HEK293T (cell line): Measurements from ENCODE around the gene DYNC2LI1.

Source experiments
- BHLHE40 ChIP-seq: fragments of 450-650 bp; IDR thresholded peaks from 2 replicates; pipeline ENCODE4 v1.6.1; 2016; ENCODE audit warnings: mild to moderate bottlenecking, moderate library complexity, borderline replicate concordance
- CTBP1 ChIP-seq: fragments of 450-650 bp; IDR thresholded peaks from 2 replicates; pipeline ENCODE4 v1.6.1; 2016; ENCODE audit warnings: borderline replicate concordance
- FOXA1 ChIP-seq: fragments of 450-650 bp; IDR thresholded peaks from 2 replicates; pipeline ENCODE4 v1.6.1; 2016; ENCODE audit warnings: mild to moderate bottlenecking
- FOXM1 ChIP-seq: fragments of 450-650 bp; IDR thresholded peaks from 2 replicates; pipeline ENCODE4 v1.6.1; 2017; ENCODE audit warnings: mild to moderate bottlenecking, borderline replicate concordance
- HDGF ChIP-seq: fragments of 450-650 bp; IDR thresholded peaks from 2 replicates; pipeline ENCODE4 v1.6.1; 2017; ENCODE audit warnings: antibody characterized with exemption, borderline replicate concordance
- L3MBTL2 ChIP-seq: fragments of 450-650 bp; conservative IDR thresholded peaks from 2 replicates; pipeline ENCODE4 v1.6.1; 2016; ENCODE audit warnings: mild to moderate bottlenecking
- LEF1 ChIP-seq: fragments of 450-650 bp; IDR thresholded peaks from 2 replicates; pipeline ENCODE4 v1.6.1; 2017; ENCODE audit warnings: mild to moderate bottlenecking, borderline replicate concordance
- NFRKB ChIP-seq: fragments of 450-650 bp; IDR thresholded peaks from 2 replicates; pipeline ENCODE4 v1.6.1; 2016; ENCODE audit warnings: mild to moderate bottlenecking, moderate library complexity
- SP1 ChIP-seq: fragments of 450-650 bp; IDR thresholded peaks from 2 replicates; pipeline ENCODE4 v1.6.1; 2017
- SUZ12 ChIP-seq: fragments of 450-650 bp; IDR thresholded peaks from 2 replicates; pipeline ENCODE4 v1.6.1; 2016; ENCODE audit warnings: mild to moderate bottlenecking
- TARDBP ChIP-seq: fragments of 450-650 bp; IDR thresholded peaks from 2 replicates; pipeline ENCODE4 v1.6.1; 2016

DNA sequence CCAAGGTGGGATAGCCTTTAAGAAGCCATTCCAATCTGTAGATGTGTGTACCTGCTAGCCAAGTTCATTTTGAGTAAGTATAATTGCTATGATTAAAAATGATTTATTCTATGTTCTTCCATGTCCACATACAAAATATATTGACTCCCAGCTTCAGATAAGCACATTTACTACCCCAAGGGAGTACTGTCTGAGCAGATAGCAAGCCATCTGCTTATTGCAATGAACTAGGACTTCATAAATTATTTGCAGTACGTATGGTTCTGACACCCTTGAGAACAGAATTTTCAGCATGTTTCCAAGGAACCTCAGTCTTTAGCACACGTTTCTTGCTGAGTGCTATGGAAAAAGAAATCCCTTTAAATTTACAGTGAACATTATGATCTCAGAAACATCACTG lies 36.6 kb downstream of the DYNC2LI1 start:
- no peak for TF ChIP-seq SP1
- TF ChIP-seq BHLHE40 = no peak
- no peak for TF ChIP-seq HDGF
- TF ChIP-seq SUZ12 = no peak
- TF ChIP-seq NFRKB = no peak
- TF ChIP-seq CTBP1 = no peak
- no peak for TF ChIP-seq LEF1
- TF ChIP-seq TARDBP = no peak
- no peak for TF ChIP-seq FOXM1
- no peak for TF ChIP-seq FOXA1
- TF ChIP-seq L3MBTL2 = no peak
